Measurements from ENCODE around the gene ATXN1. TPM values are rescaled to one million over a fixed set of nuclear protein-coding genes. Genes with fewer than 3 reads are reported as not detected.

ATXN1 gene
- total and polyA plus RNA-seq, 2 of the 8 experiments (the other 6 are each of a cell fraction or from before 2014, with no cell fraction given), result 1.6 to 4.0 TPM

GRCh38 chr6:16600026-16600425, 161.2 kb downstream of the ATXN1 start:
- H3K36me3 ChIP-seq (ENCODE audit: control insufficient read depth in 2 of 4, insufficient read depth in 4 of 4, low read length in 3 of 4), result no peaks in the 10 kb centered on the region
- no peak overlapping the region for H3K4ac ChIP-seq (replicated peaks; ENCODE audit: insufficient read length, low read depth, low read length)
- H3K14ac ChIP-seq (ENCODE audit: insufficient read length), result no peak overlapping the region
- no peak overlapping the region for H2BK15ac ChIP-seq (ENCODE audit: low read length)
- no peaks in the 10 kb centered on the region for H3K23me2 ChIP-seq (ENCODE audit: low read depth, low read length)
- H3K9ac ChIP-seq (replicated peaks in 1 of 4; ENCODE audit: extremely low read depth in 1 of 4, low read depth in 3 of 4, low read length in 3 of 4), result no peak overlapping the region
- no peak overlapping the region for H4K8ac ChIP-seq (ENCODE audit: extremely low read depth, insufficient read depth, low read length)
- DNase-seq (ENCODE audit: low read depth in 1 of 2, low spot score in 2 of 2), result no peak
- H3K27me3 ChIP-seq (replicated peaks in 1 of 4; ENCODE audit: control insufficient read depth in 3 of 4, extremely low read depth in 1 of 4, insufficient read depth in 3 of 4, low read length in 3 of 4), result no peaks in the 10 kb centered on the region
- H2BK20ac ChIP-seq (ENCODE audit: low read length), result no peak overlapping the region
- ChIA-PET CTCF (ENCODE audit: partially characterized antibody) (interaction anchor here (0.6 to 0.8 kb wide), 3 partner anchors 154 to 177 kb away, joined by 3 to 4 read pairs (median 3); no protein-coding TSS in a partner anchor), POLR2A (ENCODE audit: partially characterized antibody) (no interaction called here)
- TF ChIP-seq GTF2F1 (IDR thresholded peaks at IDR 0.05; ENCODE audit: borderline replicate concordance, low read depth, low read length) (no peak), CTCF (IDR thresholded peaks at IDR 0.05; ENCODE audit: control extremely low read depth in 1 of 3, insufficient read depth in 1 of 3, low read depth in 1 of 3, low read length in 3 of 3) (no peak), JUND (IDR thresholded peaks at IDR 0.05; ENCODE audit: low read length) (no peak), JUN (IDR thresholded peaks at IDR 0.05; ENCODE audit: low read depth, low read length) (no peak), RBBP5 (IDR thresholded peaks at IDR 0.05; ENCODE audit: borderline replicate concordance, low read depth, low read length) (no peak), TAF7 (optimal IDR thresholded peaks at IDR 0.05; ENCODE audit: borderline replicate concordance, low read depth, low read length) (no peak)
- no peak for FAIRE-seq
- 98% methylated on average over 3 of the region's 3 CpGs; no CpG with 5 or more reads in 1 of the 2 experiments for WGBS, 2 experiments (ENCODE audit: extremely low coverage in 1 of 2, insufficient coverage in 1 of 2, insufficient read length in 1 of 2, insufficient replicate concordance in 2 of 2, low coverage in 1 of 2, low lambda C conversion rate in 2 of 2, missing lambda C conversion rate in 1 of 2)
- no peak overlapping the region for H2BK12ac ChIP-seq (ENCODE audit: low read depth, low read length)
- peaks cover 3% of the 10 kb centered on the region; the same call in 1 of the 2 replicates for H3K79me1 ChIP-seq (ENCODE audit: low read depth, low read length)
- no peak overlapping the region for H2BK5ac ChIP-seq (ENCODE audit: low read depth, low read length)
- no peaks in the 10 kb centered on the region for H3K9me3 ChIP-seq (ENCODE audit: insufficient read depth in 2 of 2, low read depth in 1 of 2, low read length in 1 of 2)
- H3K27ac ChIP-seq (ENCODE audit: low read depth, low read length), result no peak overlapping the region
- no peak overlapping the region for H4K91ac ChIP-seq (replicated peaks; ENCODE audit: insufficient read length, low read length)
- no peak overlapping the region for H3K4me3 ChIP-seq (ENCODE audit: extremely low read depth in 1 of 4, insufficient read depth in 2 of 4, low read depth in 3 of 4, low read length in 4 of 4)
- no peak overlapping the region for H2BK120ac ChIP-seq (replicated peaks; ENCODE audit: low read depth, low read length)
- H3K79me2 ChIP-seq (ENCODE audit: control insufficient read depth in 1 of 2, insufficient read depth in 2 of 2, low read length in 2 of 2), result no peaks in the 10 kb centered on the region
- H3K4me1 ChIP-seq (replicated peaks in 1 of 4; ENCODE audit: control insufficient read depth in 3 of 4, insufficient read depth in 4 of 4, low read length in 3 of 4), result peaks cover 0 to 3% (median under 1%) of the 10 kb centered on the region in 4 experiments; a peak in 1 of 7 replicates
- no peak overlapping the region for H3K56ac ChIP-seq (replicated peaks; ENCODE audit: insufficient read length, low read depth, low read length)
- no peak overlapping the region for H3K4me2 ChIP-seq (ENCODE audit: insufficient read depth in 1 of 2, low read depth in 2 of 2, low read length in 2 of 2)
- no peak overlapping the region for H3K23ac ChIP-seq (ENCODE audit: insufficient read length)
- no peak overlapping the region for H4K5ac ChIP-seq (ENCODE audit: insufficient read length, low read depth, low read length)
- no peaks in the 10 kb centered on the region for H4K20me1 ChIP-seq (replicated peaks in 1 of 2; ENCODE audit: control insufficient read depth in 1 of 2, insufficient read depth in 2 of 2, low read length in 2 of 2)
- no peak overlapping the region for H2AFZ ChIP-seq (ENCODE audit: low read length)
- no peak overlapping the region for H2AK5ac ChIP-seq (ENCODE audit: low read depth, low read length)
- H3K18ac ChIP-seq (ENCODE audit: extremely low read depth, low read length), result no peak overlapping the region
